ENCODE measurements around the gene RAPGEF6.

The RAPGEF6 gene

DNA sequence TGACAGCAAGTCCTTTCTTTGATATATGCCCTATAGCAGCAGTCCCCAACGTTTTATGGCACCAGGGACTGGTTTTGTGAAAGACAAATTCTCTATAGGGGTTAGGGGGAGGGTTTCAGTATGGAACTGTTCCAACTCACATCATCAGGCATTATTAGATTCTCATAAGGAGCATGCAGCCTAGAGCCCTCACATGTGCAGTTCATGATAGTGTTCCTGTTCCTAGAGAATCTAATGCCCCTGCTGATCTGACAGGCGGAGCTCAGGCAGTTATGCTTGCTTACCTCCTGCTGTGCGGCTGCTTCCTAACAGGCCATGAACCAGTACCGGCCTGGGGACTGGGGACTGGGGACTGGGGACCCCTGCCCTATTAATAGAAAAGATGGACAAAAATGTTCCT lies 2.7 kb upstream of the RAPGEF6 start:
- no peak overlapping the region for H2AFZ ChIP-seq (ENCODE audit: low read depth, low read length)
- no peak overlapping the region for H3K4me2 ChIP-seq (ENCODE audit: low read length)
- peaks cover 24% of the 10 kb centered on the region for H3K79me2 ChIP-seq (ENCODE audit: low read length)
- H3K4me1 ChIP-seq (ENCODE audit: low read length), result peaks cover 10% of the 10 kb centered on the region
- H3K4me3 ChIP-seq (ENCODE audit: low read length), result no peak overlapping the region
- H3K9me3 ChIP-seq (ENCODE audit: insufficient read depth, low read length), result no peaks in the 10 kb centered on the region
- TF ChIP-seq, protein P1, sequence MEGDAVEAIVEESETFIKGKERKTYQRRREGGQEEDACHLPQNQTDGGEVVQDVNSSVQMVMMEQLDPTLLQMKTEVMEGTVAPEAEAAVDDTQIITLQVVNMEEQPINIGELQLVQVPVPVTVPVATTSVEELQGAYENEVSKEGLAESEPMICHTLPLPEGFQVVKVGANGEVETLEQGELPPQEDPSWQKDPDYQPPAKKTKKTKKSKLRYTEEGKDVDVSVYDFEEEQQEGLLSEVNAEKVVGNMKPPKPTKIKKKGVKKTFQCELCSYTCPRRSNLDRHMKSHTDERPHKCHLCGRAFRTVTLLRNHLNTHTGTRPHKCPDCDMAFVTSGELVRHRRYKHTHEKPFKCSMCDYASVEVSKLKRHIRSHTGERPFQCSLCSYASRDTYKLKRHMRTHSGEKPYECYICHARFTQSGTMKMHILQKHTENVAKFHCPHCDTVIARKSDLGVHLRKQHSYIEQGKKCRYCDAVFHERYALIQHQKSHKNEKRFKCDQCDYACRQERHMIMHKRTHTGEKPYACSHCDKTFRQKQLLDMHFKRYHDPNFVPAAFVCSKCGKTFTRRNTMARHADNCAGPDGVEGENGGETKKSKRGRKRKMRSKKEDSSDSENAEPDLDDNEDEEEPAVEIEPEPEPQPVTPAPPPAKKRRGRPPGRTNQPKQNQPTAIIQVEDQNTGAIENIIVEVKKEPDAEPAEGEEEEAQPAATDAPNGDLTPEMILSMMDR (IDR thresholded peaks at IDR 0.05; ENCODE audit: low read depth, low read length), result no peak
- TF ChIP-seq EZH2phosphoT487 (IDR thresholded peaks at IDR 0.05; ENCODE audit: low read depth), result no peak
- peaks cover 5% of the 10 kb centered on the region; the same call in 1 of the 2 replicates for H4K20me1 ChIP-seq (ENCODE audit: insufficient read depth, low read length)
- no peak overlapping the region for H3K27ac ChIP-seq (ENCODE audit: low read length)
- no peaks in the 10 kb centered on the region for H3K27me3 ChIP-seq (ENCODE audit: low read depth, low read length)
- no peak overlapping the region for H3K9ac ChIP-seq (ENCODE audit: low read length)
- H3K36me3 ChIP-seq (replicated peaks; ENCODE audit: low read depth, low read length), result peaks cover 2% of the 10 kb centered on the region

DNA sequence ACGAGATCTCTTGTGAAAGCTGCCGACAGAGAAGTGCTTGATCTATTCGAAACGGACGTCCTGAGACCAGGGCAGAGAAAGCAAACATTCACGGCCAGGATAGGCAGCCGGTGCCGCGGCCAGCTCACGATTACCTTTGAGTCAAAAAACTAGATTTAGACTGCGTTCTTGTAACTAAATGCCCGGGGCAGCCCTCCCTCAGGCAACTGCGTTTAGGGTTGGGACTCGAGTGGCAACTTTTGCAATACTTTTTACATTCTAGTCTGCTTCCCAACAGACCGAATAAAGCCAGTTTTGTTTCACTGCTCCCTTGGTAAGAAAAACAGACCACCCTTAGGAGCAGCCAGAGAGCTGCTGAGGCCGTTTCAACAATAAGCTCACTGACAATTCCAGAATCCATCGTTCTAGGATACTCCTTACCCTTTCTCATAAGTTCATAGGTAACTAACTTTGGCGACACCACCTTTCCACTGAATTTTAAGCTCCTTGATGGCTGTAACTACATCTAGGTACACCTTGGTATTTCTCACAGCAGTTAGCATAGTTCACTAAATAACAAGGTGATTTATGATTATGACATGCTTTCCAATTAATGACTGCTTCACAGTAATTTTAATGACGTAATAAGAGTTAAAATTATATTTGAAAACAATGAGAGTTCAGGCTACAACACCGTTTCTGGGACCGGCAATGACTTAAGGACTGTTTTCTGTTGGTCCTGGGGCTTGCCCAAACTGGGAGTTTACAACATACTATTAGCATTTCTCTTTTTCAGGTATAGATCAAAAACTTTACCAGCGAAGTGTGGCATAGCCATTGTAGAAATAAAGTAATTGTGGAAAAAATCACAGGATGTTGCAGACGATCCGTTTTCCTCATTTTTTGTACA lies 899 bp upstream of the RAPGEF6 start:
- H2AFZ ChIP-seq (ENCODE audit: low read depth, low read length), result peak overlapping the region; percentile 57

DNA sequence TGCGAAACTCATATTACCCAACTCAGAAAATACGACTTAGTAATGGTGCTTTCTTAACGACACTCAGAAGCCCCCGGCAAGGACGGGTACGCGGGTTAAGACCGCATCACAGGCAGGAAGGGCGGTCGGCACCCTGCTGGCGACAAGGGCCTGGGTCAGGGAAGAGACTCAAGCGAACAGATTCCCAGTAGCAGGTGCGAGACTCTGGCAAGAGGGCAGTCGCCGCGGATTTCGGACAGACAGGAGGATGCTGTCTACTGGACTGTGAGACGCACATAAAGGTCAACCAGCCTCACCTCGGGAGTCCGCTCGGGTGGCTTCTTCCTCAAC lies 398 bp downstream of the RAPGEF6 start:
- H3K79me2 ChIP-seq (ENCODE audit: low read length), result peaks cover 54% of the 10 kb centered on the region
- H3K9me3 ChIP-seq (ENCODE audit: insufficient read depth, low read length), result no peaks in the 10 kb centered on the region
- H3K9ac ChIP-seq (ENCODE audit: low read length), result peak overlapping the region; percentile 98
- H3K36me3 ChIP-seq (replicated peaks; ENCODE audit: low read depth, low read length), result peaks cover 9% of the 10 kb centered on the region
- peak overlapping the region; percentile 94 for H3K4me2 ChIP-seq (ENCODE audit: low read length)
- peak overlapping the region; percentile 100 for H3K4me3 ChIP-seq (ENCODE audit: low read length)
- H2AFZ ChIP-seq (ENCODE audit: low read depth, low read length), result 0 out of 2 replicates have a peak overlapping the region, but pooled peaks have one; percentile 70
- peaks cover 34% of the 10 kb centered on the region for H4K20me1 ChIP-seq (ENCODE audit: insufficient read depth, low read length)
- peak overlapping the region; percentile 99 for H3K27ac ChIP-seq (ENCODE audit: low read length)
- no peaks in the 10 kb centered on the region for H3K27me3 ChIP-seq (ENCODE audit: low read depth, low read length)
- peaks cover 20% of the 10 kb centered on the region for H3K4me1 ChIP-seq (ENCODE audit: low read length)
- TF ChIP-seq EZH2phosphoT487 (IDR thresholded peaks at IDR 0.05; ENCODE audit: low read depth), result no peak
- TF ChIP-seq, protein P1 (IDR thresholded peaks at IDR 0.05; ENCODE audit: low read depth, low read length), result no peak

More for the DNA sequence above, 899 bp upstream of the RAPGEF6 start:
- H3K9me3 ChIP-seq (ENCODE audit: insufficient read depth, low read length), result no peaks in the 10 kb centered on the region
- peak overlapping the region; percentile 99 for H3K27ac ChIP-seq (ENCODE audit: low read length)
- H3K4me3 ChIP-seq (ENCODE audit: low read length), result peak overlapping the region; percentile 100
- H3K27me3 ChIP-seq (ENCODE audit: low read depth, low read length), result no peaks in the 10 kb centered on the region
- H3K9ac ChIP-seq (ENCODE audit: low read length), result peak overlapping the region; percentile 89
- TF ChIP-seq, protein P1 (IDR thresholded peaks at IDR 0.05; ENCODE audit: low read depth, low read length), result no peak
- peaks cover 41% of the 10 kb centered on the region for H3K79me2 ChIP-seq (ENCODE audit: low read length)
- H3K36me3 ChIP-seq (replicated peaks; ENCODE audit: low read depth, low read length), result peaks cover 9% of the 10 kb centered on the region
- peaks cover 19% of the 10 kb centered on the region for H3K4me1 ChIP-seq (ENCODE audit: low read length)
- peaks cover 21% of the 10 kb centered on the region for H4K20me1 ChIP-seq (ENCODE audit: insufficient read depth, low read length)
- peak overlapping the region; percentile 84 for H3K4me2 ChIP-seq (ENCODE audit: low read length)

DNA sequence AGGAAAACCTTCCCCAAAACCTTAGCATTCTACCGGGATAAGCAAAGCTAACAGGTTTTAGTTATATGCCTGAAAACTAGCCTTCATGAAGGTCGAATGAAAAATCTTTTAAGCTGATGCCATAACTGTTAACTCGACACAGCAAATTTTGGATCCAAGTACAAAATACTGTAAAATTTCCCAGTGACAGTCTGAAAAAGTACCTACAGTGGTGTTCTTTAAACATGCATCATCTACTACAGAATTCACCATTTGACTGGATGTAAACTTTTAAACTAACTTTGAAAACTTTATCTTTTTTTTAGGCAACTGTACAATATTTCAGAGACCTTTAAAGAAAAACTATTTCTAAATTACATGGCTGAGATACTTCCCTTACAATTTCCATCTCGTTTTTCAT lies 791 bp downstream of the RAPGEF6 start:
- peaks cover 58% of the 10 kb centered on the region for H3K79me2 ChIP-seq (ENCODE audit: low read length)
- H3K9ac ChIP-seq (ENCODE audit: low read length), result peak overlapping the region; percentile 98
- peak overlapping the region; percentile 100 for H3K4me3 ChIP-seq (ENCODE audit: low read length)
- TF ChIP-seq EZH2phosphoT487 (IDR thresholded peaks at IDR 0.05; ENCODE audit: low read depth), result no peak
- TF ChIP-seq, protein P1 (IDR thresholded peaks at IDR 0.05; ENCODE audit: low read depth, low read length), result no peak
- peaks cover 20% of the 10 kb centered on the region for H3K4me1 ChIP-seq (ENCODE audit: low read length)
- H3K27me3 ChIP-seq (ENCODE audit: low read depth, low read length), result no peaks in the 10 kb centered on the region
- peaks cover 9% of the 10 kb centered on the region for H3K36me3 ChIP-seq (replicated peaks; ENCODE audit: low read depth, low read length)
- H3K4me2 ChIP-seq (ENCODE audit: low read length), result peak overlapping the region; percentile 94
- peak overlapping the region; percentile 99 for H3K27ac ChIP-seq (ENCODE audit: low read length)
- no peak overlapping the region for H2AFZ ChIP-seq (ENCODE audit: low read depth, low read length)
- no peaks in the 10 kb centered on the region for H3K9me3 ChIP-seq (ENCODE audit: insufficient read depth, low read length)
- peaks cover 37% of the 10 kb centered on the region for H4K20me1 ChIP-seq (ENCODE audit: insufficient read depth, low read length)
